GM18526 (cell line): ENCODE measurements around the gene TRIM15.
A peak's percentile ranks its signal among the peaks of the same experiment; 100 is the strongest.

ENCODE experiments used
- POLR2A ChIP-seq: IDR thresholded peaks from 3 replicates; pipeline ENCODE4 v1.6.1; 2011; ENCODE audit not compliant: insufficient read length; ENCODE audit errors: extremely low read depth

Gene TRIM15

DNA sequence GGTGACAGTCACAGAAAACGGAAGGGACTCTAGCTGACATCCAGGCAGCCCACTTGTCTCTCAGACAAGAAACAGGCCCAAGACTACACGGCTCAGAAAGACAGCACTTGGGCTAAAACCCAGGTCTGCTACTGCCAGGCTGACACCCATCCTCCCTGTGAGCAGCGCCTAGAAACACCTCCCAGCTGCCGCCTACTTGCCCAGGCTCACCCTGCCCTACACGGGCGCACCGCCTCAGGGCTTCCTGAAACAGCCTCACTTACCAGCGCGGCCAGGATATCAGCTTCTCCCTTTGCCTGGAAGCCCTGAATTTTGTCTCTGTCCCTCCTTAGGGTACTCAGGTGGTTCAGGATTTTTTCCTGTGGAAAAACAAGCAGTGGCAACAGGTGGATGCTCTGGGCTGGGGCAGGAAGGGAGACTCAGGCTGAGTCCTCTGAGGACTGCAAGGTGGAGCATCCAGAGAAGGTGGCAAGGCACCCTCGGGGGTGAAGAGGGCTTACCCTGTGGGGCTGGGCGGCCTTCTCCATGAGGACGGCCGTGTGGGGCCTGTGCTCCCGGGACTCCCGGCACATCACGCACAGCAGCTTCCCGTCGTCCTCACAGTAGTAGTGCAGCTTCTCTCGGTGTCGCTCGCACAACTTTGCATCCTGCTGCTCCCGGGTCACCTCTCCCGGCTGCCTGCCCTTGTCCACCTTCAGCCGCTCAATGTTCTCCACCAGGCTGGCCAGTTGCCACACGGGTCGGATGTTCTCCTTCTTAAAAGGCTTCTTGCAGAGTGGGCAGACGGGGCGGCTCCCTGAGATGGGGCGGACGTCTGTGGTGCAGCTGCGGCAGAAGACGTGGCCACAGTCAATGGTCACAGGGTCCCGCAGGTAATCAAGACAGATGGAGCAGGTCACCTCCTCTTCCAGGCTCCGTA lies 35.1 kb downstream of the TRIM15 start:
- no peak for TF ChIP-seq POLR2A

DNA sequence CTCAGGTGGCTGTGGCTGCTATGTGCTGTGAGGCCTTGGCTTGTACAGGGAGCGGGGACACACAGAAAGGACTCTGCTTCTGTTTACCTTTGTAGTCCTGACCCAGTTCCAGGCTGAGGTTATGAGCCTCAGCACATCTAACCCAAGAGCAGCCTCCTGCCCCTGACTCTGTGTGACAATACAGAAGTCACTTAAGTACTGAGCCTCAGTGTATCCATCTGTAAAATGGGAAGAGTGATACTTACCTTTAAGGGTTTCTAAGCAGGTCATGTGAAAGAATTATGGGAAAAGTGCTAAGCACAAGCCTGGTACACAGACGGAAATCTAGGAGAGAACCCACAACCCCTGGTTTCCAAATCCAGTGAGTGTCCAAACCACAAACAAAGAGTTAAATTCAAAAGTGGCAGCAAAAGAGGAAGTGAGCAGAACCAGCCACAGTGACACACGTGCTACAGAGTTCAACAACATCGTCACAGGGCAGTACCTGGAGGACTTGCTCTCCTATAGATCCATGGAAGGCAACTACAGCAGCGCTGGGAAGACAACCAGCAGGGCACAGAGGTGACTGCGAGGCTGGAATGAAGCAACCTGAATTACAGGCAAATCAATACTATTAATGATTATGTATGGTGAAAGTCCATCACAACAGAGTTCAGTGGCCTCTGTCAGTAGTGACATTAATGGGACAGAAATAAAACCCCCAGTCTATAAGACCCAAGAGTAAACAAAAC lies 37.4 kb downstream of the TRIM15 start:
- TF ChIP-seq POLR2A = no peak

DNA sequence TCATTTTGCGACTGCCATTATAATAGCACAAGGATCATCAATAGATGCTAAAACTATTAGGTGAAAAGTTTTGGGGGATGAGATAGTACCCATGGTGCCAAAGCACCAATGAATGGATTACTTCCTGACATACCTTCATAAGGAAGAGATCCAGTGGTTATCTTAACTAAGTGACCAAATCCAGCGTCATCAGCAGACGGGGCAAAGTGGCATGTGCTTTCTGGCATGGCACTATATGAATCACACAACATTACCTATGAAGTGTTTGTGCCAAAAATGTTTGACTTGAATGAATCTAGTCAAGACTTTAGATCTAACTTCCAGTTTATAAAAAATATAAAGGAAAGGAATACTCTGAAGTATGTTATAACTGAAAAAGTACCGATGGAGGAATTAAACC lies 39.0 kb downstream of the TRIM15 start:
- TF ChIP-seq POLR2A = no peak

DNA sequence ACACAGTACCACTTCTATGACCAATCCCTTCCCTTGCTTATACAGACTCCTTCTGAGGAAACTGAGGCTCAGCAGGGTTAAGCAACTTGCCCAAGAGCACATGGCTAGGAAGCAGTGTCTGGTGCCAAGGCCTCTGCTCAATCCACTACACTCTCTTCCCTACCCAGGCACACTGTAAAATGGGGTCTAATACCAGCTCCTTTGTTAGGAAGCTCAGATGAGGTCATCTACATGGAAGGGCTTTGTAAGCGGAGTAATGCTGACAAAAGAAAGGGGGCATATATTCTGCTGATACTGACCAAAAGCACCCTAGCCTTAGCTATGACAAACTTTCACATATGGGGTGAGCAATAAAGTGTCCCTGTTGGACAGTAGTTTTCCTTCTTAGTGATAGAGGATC lies 40.8 kb downstream of the TRIM15 start:
- no peak for TF ChIP-seq POLR2A

DNA sequence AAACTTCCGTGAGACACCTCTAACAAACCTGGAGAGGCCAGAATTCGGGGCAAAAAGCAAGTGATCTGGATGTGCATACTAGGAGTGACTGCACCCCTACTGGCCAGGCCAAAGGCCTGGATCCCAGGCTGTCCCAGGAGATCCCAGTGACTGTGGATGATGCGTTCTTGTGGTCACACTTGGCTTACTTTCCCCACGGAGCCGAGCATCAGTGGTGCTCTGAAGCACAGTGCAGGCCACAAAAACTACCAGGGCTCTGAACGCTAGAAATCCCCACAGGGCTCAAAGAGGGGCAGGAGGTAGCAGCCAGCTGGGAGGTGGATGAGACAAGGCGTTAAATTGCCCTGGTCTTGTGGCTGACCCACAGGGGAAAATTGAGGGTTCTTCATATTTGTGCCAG lies 42.8 kb downstream of the TRIM15 start:
- no peak for TF ChIP-seq POLR2A

GRCh38 chr6:30206799-30207618 lies 43.7 kb downstream of the TRIM15 start:
- TF ChIP-seq POLR2A = no peak

DNA sequence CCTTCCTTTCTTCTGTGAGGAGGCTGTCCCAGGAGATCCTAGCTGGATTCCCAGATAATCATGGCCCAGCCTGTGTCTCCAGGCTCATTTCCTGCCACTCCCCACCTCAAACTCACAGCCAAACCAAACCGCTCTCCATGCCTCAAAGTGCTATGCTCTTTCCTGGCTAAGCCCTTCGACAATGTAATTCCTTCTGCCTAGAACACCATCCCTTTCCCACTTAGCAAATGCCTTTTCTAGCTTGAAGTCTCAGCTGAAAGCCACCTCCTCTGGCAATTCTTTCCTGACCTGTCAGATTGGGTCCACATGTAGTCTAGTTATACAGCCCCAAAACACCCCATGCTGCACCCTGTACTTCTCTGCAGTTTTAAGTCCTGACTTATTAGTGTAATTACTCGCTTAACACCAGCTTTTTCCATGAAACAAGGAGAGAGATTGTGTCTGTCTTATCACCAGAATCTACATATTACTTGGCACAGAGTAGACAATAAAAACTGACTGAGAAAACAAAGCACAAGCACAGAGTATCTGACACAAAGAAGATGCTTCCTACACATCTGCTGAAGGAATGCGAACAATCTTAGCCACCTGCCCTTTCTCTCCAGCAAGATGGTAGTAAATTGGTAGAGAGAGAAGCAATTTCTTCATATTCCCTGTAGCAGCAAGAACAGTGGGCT lies 44.4 kb downstream of the TRIM15 start:
- TF ChIP-seq POLR2A = no peak

DNA sequence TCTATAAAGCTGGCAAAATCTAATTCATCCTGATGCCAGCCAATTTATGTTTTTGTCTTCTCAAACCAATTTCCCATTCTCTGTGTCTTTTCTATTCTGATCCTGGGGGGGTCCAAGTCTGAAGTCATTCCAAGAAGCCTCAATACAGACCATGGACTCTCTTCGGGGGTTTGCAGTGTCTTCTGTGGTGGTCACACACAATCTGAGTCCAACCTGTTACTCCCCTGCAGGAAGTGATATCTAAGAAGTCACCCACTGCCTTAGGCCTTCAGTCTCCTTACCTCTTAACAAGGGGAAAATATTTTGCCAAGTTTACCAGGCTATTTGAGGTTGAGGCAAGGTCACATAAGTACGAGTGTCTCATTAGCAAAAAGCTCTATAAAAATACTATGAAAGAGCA lies 48.0 kb downstream of the TRIM15 start:
- no peak for TF ChIP-seq POLR2A

- TF ChIP-seq POLR2A = no peak
Measured at GRCh38 chr6:30211899-30212298, 48.6 kb downstream of the TRIM15 start.

GRCh38 chr6:30212865-30213666 lies 49.7 kb downstream of the TRIM15 start, which contains the start of gene TRIM26:
Gene TRIM26 (minus strand): TSS chr6:30213406. CDS start chr6:30199103, 14,303 bp downstream.
- TF ChIP-seq POLR2A = peak; percentile 87

- TF ChIP-seq POLR2A = no peak
Measured at GRCh38 chr6:30213667-30213956, 50.3 kb downstream of the TRIM15 start.

GRCh38 chr6:30213957-30214656 lies 50.8 kb downstream of the TRIM15 start:
- peak; percentile 95 for TF ChIP-seq POLR2A

GRCh38 chr6:30214657-30214982 lies 51.3 kb downstream of the TRIM15 start:
- no peak for TF ChIP-seq POLR2A

DNA sequence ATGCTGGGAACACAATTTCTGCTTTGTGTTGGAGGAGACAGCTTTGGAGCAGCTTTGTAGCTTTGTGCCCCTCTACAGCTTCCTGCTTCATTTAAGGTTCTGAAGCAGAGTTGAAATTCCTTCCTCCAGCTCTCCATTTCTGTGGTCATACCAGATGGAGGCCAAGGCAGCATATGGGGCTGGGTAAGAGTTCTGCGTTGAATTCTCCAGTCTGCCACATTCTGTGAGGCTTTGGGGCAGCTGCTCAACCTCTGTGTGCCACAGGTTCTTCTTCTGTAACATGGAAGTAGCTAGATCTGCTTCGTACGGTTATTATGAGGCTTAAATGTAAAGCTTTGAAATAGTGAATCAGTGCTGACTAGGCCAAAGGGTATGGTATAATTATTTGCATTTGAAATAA lies 52.8 kb downstream of the TRIM15 start:
- TF ChIP-seq POLR2A = no peak
